ENCODE results near the gene RRP1B. TPM values are rescaled to one million over a fixed set of nuclear protein-coding genes. Genes with fewer than 3 reads are reported as not detected.
"Not testable (repeated sequence)": the region's sequence is repeated elsewhere in the genome, so short reads cannot be mapped to it uniquely, and the experiment has no call there.

The RRP1B gene
- total RNA-seq, 1 donor from 2014 or later = 70.4 TPM

GRCh38 chr21:43703035-43703880 is 43.9 kb downstream of the RRP1B start:
- Mint-ChIP-seq H3K27ac (ENCODE audit: unreplicated experiment) (peak overlapping the region; percentile 14), H3K27me3 (ENCODE audit: low read depth) (no peaks in the 10 kb centered on the region), H3K36me3 (ENCODE audit: low read depth) (peaks cover 3% of the 10 kb centered on the region), H3K4me1 (peaks cover 24% of the 10 kb centered on the region), H3K4me3 (peak overlapping the region; percentile 61), H3K9me3 (no peaks in the 10 kb centered on the region)
- peak; percentile 33 for DNase-seq (ENCODE audit: low read depth, low spot score)
- TF ChIP-seq CTCF (conservative IDR thresholded peaks at IDR 0.05) = no peak

- H3K27ac Mint-ChIP-seq (ENCODE audit: unreplicated experiment) = no peak overlapping the region
- no peaks in the 10 kb centered on the region for H3K27me3 Mint-ChIP-seq (ENCODE audit: low read depth)
- H3K4me3 Mint-ChIP-seq = no peak overlapping the region
- no peak for DNase-seq (ENCODE audit: low read depth, low spot score)
- no peaks in the 10 kb centered on the region for H3K36me3 Mint-ChIP-seq (ENCODE audit: low read depth)
- TF ChIP-seq CTCF (conservative IDR thresholded peaks at IDR 0.05) = no peak
- peaks cover 16% of the 10 kb centered on the region for H3K4me1 Mint-ChIP-seq
- no peaks in the 10 kb centered on the region for H3K9me3 Mint-ChIP-seq
Measured at GRCh38 chr21:43707462-43707861, 48.1 kb downstream of the RRP1B start.

GRCh38 chr21:43708745-43709381 is 49.5 kb downstream of the RRP1B start:
- Mint-ChIP-seq H3K4me1 (peaks cover 6% of the 10 kb centered on the region), H3K27ac (ENCODE audit: unreplicated experiment) (no peak overlapping the region), H3K4me3 (no peak overlapping the region), H3K27me3 (ENCODE audit: low read depth) (no peaks in the 10 kb centered on the region), H3K9me3 (no peaks in the 10 kb centered on the region), H3K36me3 (ENCODE audit: low read depth) (no peaks in the 10 kb centered on the region)
- TF ChIP-seq CTCF (conservative IDR thresholded peaks at IDR 0.05) = no peak
- no peak for DNase-seq (ENCODE audit: low read depth, low spot score)

GRCh38 chr21:43712268-43712942 is 53.0 kb downstream of the RRP1B start:
- TF ChIP-seq CTCF (conservative IDR thresholded peaks at IDR 0.05) = no peak
- Mint-ChIP-seq H3K4me3 (no peak overlapping the region), H3K27ac (ENCODE audit: unreplicated experiment) (no peak overlapping the region), H3K9me3 (no peaks in the 10 kb centered on the region), H3K4me1 (peaks cover 6% of the 10 kb centered on the region), H3K27me3 (ENCODE audit: low read depth) (peaks cover 3% of the 10 kb centered on the region), H3K36me3 (ENCODE audit: low read depth) (no peaks in the 10 kb centered on the region)
- no peak for DNase-seq (ENCODE audit: low read depth, low spot score)

GRCh38 chr21:43713123-43713522 is 53.8 kb downstream of the RRP1B start:
- H3K9me3 Mint-ChIP-seq; H3K4me1 Mint-ChIP-seq; H3K27ac Mint-ChIP-seq (ENCODE audit: unreplicated experiment); DNase-seq (ENCODE audit: low read depth, low spot score); H3K4me3 Mint-ChIP-seq; H3K27me3 Mint-ChIP-seq (ENCODE audit: low read depth); H3K36me3 Mint-ChIP-seq (ENCODE audit: low read depth): not testable (repeated sequence)
